DMS153 treated with DMSO at 0.1 percent for 48 hours (cell line): ENCODE measurements around the gene VWDE.
A peak's percentile ranks its signal among the peaks of the same experiment; 100 is the strongest.
"Not testable (repeated sequence)": the region's sequence is repeated elsewhere in the genome, so short reads cannot be mapped to it uniquely, and the experiment has no call there.

Source experiments
- DNase-seq: peaks from one replicate; lab custom pipeline; 2025; ENCODE audit not compliant: unreplicated experiment; lab: John Stamatoyannopoulos, UW

Gene VWDE

DNA sequence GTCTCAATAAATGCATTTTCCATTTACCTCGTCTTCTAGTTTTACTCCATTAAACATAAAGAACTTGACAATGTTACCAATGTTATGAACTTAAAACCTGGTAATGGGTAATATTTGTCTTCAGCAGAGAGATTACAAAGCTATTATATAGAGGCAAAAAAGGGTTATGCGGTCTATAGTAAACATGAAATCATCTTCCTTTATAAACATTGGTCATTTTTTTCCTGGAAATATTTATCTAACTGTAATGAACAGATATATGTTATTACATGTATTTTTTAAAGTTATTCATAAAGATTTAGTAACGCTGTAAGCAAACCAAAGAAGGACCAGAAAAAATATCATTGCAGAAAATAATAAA lies 1.3 kb downstream of the VWDE start:
- no peak for DNase-seq

DNA sequence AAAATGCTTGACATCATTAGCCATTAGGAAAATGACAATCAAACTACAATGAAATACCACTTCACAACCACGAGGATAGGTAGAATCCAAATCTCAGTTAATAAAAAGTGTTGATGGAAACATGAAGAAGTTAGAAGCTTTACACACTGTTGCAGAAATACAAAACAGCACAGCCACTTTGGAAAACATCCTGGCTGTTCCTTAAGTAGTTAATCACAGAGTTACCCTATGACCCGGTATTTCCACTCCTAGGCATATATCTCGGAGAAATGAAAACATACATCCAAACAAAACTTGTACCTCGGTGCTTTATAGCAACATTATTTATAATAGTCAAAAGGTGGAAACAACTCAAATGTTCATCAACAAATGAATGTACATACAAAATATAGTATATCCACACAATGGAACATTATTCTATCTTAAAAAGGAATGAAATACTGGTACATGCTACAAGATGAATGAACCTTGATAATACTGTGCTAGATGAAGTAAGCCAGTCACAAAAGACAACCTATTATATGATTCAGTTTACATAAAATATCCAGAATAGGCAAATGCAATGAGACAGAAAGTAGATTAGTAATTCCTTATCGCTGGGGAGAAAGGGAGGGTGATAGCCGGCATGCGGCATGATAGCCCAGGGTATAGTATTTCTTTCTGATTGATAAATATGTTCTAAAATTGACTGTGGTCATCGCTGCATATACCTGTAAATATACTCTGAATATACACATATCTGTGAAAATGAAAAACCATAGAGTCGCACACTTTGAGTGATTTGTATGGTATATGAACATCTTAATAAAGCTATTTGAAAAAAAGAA lies 1.9 kb downstream of the VWDE start:
- DNase-seq = no peak

DNA sequence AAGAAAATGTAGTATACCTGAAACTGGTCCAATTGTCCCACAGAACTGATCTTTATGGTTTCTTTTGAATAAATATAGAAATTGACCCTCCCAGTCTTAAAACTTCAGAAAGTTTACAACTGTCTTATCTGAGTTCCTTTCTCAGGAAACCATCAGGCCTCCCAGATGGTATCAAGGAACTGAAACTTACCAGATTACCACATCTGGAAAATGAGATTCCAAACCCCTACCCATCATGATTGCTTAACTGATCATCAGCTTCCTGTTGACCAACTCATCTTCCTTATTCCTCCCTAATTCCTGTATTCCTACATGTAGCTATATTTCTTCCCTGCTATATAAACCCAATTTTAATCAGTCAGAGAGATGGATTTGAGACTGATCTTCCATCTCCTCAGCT lies 5.5 kb downstream of the VWDE start:
- DNase-seq = no peak

DNA sequence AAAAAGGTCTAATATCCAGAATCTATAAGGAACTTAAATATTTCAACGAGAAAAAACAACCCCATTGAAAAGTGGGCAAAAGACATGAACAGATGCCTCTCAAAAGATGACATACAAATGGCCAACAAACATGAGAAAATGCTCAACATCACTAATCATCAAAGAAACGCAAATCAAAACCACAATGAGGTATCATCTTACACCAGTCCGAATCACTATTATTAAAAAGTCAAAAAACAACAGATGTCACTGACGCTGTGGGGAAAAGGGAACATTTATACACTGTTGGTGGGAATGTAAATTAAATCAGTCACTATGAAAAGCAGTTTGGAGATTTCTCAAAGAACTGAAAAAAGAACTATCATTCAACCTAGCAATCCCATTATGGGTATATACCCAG lies 6.0 kb downstream of the VWDE start:
- DNase-seq = no peak

DNA sequence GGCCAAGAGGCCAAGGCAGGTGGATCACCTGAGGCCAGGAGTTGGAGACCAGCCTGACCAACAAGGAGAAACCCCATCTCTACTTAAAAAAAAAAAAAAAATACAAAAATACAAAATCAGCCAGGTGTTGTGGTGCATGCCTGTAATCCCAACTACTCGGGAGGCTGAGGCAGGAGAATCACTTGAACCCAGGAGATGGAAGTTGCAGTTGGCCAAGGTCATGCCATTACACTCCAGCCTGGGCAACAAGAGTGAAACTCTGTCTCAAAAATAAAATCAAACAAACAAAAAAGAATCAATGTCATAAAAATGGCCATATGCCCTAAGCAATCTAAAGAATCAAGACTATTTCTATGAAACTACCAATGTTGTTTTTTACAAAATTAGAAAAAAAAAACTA lies 7.0 kb downstream of the VWDE start:
- not testable (repeated sequence) for DNase-seq

DNA sequence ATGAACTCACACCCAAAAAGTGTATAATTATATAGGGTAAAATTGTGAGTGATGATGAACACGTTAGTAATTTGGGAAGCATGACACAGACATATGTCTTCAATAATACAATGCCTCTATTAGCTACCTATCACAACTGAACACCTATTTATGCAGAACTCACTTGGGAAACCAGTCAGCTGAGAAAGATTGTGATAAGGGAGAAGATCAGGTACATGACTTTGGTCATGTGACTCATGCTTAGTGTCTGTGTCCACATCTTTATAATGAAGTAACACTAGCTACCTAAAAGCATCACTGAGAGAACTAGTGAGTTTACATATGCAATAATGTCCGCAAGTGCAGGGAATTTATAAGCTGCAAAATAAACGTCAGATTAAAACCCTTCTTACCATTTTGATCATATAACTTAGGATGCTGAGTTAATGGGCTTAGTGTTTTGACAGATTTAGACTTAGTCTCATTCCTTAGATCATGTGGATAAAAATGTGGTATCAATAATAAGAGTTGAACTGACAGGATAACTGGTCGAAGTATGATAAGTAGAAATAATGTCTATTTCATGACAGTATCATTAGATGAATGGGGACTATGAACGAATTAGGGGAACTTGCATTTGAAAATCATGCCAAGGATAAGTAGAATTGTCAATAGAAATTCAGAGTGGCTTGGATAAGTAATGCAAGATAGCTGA lies 11.6 kb downstream of the VWDE start:
- DNase-seq = no peak

DNA sequence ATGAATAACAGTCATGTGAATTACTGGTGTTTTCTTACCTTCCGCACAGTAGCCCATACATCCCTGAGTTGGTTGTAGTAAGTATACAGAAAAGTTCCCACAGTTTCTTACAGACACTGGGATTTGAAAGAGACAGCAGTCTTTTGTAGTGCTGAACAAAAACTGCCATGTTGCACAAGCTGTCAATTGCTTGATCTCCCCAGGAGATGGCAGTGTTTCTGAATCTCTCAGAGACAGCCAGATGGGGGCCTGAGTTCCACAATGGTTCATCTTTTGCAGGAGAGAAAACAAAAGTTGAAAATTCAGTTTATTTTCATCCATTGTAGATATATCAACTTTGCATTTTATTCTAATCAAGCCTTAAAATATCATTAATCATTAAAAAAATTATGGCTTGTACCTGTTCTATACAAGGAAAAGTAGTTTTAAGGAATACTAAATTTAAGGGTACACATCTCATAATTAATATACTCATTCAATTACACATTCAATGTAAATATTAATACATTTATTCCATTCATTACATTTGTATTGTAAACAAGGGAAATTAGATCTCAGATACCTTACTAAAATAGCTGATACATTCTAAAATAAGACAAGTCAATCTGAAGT lies 14.5 kb downstream of the VWDE start:
- peak; percentile 54 for DNase-seq

DNA sequence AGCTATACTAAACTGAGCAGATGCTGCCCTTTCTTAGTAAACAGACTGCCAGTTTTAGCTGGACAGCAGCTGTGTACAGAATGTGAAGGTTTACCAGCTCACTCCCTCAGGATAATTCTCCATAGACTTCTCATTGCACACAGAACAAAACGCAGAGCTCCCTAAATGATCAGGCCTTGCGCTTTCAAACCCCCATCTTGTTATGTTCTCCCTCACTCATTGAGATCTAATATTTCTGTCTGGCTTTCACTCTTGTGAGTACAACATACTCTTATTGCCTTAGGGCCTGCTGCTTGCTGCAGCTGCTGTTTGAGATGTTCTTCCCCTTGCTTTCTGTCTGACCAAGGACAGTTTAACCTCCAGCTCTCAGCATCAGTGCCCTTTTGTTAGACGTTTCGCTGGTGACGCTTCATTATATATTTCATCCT lies 17.3 kb downstream of the VWDE start:
- no peak for DNase-seq

DNA sequence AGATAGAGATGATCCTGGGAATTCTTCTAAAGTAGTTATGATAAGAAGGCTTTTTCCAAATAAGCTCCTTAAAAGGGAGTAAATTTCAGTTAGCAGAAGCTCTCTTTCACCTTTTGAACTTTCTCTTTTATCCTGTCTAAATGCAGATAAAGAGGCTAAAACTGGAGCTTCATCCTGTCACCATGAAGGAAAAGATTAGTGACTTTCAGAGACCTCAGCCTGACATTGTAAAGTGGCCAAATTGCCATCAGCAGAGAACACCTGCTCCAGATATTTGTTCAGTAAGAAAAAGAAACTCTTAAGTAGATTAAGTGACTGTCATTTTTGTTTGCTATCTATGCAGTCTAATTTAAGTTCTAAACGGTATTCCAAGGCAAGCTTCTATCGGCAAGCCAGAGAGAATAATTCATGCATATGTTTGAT lies 18.3 kb downstream of the VWDE start:
- no peak for DNase-seq

DNA sequence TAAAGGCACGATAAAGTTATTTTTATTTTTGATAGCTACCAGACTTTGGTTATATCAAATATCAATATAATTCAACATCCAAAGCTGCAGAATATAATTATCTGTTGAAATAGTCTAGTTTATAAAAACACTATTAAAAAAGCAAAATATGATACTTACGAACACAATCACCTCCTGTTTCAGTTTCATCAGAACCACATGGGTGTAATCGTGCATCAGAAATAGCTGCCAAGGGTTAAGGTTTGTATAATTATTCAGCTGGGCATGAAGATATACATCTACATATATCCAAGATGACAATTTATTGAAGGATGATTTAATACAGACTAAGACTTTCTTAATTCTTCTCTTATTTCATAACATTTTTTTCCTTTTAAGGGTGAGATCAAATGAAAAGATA lies 20.3 kb downstream of the VWDE start:
- DNase-seq = no peak

DNA sequence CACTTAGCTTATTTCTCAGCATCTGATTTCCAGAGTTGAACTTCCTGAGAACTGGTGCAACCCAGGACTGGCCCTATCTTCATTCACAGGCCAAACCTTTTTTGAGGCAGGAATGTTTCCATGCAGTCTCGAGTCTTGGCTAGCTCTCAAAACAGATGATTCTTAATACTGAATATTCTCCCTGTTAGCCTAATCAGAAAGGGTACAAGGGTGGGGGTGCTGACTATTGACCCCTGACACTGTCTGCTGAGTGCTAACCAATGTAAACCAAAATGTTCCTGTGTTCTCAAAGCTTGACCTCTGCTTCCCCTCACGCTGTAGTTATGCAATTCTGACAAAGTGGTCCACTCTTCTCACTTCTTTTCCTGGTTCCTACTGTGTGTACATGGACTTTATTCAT lies 25.3 kb downstream of the VWDE start:
- no peak for DNase-seq

DNA sequence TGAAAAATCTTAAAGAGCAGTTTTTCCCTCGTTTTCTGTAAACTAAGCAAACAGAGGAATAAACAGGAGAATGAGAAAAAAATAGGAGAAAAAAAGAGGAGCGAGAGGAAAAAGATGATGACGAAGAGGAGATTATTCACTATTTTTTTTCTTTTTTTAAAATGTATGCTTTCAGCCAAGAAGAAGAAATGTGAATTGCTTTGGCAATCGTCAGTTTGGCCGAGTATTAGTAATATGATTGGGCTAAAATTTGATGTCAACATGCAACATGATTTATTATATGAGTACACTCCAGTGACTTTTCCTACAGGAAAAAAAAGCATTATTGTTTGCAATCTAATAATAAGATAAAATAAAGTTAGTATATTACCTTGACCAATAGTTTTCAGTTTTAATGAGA lies 26.3 kb downstream of the VWDE start:
- DNase-seq = no peak

DNA sequence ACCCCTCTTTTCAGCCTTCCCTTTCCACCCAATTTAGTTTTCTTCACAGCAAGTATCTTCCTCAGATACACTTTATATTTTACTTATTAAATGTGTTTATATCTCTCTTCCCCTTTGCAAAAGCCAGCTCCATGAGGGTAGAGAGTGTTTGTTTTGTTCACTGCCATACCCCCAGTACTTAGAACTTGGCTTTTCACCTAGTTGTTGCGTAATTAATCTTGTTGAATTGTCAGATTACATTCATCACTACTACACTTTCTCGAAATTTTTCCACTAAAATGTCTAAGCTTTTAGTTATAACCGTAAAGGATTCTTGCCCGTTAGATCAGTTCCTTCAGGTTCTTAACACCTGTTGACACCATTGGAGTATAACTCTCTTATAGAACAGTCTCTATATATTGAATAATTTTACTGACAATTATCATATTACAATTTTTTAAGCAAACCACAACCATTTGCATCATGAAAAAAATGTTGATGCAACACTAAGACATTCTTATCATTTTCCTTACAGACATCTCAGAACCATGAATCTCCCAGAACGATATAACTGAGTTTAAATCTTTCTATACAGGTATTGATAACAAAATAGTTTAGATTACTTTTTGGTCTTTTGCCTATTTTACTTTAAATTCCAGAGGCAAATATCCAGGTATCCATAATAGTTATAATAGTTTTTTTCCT lies 29.9 kb downstream of the VWDE start:
- DNase-seq = no peak

DNA sequence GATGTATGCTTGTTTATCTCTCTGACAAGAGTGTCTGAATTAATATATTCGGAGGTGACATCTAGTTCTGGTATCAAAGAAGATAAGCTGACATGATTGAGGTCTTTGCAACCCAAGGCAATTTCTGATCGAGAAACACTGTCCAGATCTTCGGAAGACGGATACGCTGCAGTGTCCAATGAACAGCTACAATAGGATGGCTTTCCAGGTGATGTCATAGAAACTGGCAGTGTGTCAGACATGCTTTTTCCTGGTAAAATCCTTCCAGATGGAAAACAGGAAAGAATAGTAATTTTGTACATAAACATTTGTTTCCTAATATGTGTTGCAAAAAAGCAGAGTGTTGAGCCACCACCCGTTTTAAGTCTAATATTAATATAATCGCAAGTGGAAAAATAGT lies 33.4 kb downstream of the VWDE start:
- DNase-seq = no peak

DNA sequence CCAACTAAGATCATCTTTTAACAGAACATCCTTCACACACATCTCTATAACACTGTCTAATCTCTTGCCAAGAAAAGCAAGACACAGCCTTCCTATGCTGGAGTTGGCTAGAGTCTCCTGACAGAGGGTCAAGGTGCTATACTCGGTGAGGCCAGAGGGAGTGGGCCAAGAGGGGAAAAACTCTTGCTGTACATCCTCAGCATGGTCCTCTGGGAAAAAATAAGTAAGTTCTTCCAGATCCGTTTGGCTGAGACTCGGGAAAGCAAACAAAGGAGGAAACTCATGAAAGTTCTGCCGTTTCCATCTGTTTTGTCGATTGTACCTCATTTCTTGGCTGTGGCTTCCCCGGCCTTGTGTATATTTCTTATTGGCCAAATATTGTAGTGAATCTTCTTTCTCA lies 33.9 kb downstream of the VWDE start:
- no peak for DNase-seq

DNA sequence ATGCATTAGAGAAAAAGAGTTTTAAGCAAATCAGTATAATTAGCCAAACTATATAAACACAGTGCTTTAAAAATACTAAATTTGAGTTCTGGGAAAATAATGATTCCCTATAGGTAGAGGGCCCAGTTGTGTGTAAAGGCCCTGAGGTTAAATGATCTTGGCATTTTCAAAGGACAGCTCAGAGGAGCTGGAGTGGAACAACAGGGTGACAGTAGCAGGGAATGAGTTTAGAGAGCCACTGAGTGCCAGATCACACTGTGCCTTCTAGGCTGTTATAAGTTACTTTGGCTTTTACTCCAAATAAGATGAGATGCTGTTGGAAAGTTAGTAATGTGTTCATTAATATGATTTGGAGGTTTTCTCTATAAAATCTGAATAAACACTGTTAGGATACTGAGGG lies 34.6 kb downstream of the VWDE start:
- no peak for DNase-seq

DNA sequence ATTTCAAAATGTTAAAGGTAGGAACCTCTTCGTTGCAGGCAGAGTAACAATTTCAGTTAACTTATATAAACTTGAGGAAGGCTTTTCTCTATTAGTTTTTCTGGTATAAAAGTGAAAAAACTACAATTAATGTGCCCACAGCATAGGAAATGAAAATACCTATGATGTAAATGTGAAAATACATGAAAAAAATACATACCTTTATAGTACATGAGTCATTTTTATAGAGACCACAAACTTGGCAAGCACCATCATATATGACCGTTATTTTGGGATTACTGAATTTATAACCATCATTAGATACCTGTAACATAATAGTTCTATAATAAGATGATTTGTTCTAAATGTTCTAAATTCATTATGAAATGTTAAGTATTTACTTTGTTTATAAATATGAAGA lies 42.7 kb downstream of the VWDE start:
- no peak for DNase-seq

DNA sequence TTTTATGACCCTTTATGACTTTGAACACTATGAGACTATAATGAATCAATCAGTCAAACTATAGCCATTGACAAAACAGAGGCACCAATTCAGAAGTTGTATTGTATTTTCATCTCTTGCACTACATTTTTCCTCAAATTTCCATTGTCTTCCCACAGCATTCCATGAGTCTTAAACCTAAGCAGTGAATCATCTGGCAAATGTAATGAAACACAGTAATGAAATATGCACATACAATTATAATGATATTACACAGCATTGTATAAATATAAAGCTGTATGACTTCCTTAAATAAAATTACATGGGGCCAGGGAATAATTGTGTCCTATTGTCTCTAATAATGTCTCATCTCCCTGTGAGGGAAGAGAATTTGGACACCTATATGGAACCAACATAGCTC lies 45.0 kb downstream of the VWDE start:
- no peak for DNase-seq

DNA sequence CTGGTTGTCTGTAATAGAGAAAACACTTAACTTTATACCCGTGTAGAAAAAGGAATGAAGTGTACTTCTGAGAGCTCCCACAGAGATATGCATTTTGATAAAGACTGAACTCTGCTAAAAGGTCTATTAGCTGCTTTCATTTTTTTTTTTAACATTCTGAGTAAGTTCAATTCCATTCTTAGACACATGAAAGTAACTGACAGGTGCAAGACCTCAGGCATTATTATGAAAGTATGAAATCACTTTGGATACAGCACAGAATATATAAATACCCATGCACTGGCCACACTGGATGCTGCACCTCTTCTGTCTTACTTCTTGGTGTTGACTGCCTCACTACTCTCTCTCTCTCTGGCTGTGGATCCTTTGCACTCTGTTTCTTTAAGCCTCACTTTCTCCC lies 46.2 kb downstream of the VWDE start:
- no peak for DNase-seq

DNA sequence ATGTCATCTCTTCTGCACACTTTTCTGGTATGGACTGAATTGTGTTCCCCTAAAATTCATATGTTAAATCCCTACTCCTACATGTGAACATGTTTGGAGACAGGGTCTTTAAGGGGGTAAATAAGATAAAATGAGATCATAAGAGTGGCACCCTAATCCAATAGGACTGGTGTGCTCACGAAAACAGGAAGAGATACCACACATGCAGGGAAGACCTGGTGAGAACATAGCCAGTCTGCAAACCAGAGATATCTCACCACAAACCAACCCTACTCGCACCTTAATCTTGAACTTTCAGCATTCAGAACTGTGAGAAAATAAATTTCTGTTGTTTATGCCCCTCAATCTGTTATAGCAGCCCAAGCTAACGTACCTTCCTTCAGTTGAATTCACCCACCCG lies 51.8 kb downstream of the VWDE start:
- DNase-seq = no peak

DNA sequence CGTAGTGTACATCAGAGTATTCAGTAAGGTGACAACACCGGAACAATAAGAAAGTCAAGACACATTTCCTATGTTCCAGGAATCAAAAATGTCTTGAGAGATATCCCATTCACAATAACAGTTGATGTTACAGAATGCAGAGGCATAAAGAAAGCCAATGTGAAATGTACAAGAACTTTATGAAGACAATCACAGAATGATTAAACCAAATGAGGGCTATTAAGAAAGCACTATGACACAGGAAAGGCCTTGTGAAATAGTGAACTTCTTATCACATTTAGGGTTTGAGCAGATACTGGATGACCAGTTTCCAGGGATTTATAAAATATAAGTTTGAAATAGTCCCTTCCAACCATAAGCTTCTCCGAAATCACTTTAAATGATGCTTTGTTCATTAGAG lies 52.7 kb downstream of the VWDE start:
- no peak for DNase-seq

DNA sequence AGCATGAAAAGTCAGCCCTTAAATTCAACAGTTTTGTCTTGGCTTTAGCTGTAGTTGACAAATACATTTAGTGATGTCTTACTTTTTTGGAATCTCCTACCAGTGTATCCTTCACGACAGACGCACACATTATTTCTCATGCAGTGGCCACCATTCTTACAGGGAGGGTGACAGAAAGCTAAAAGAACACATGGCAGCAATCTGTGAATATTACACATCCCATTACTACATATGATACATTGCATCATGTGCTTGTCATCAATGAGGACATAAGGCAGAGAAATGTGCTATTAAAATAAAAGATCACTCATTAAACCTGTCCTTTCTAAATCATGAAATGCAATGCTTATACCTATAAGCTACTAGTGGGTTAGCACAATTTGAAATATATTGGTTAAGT lies 66.6 kb downstream of the VWDE start:
- no peak for DNase-seq
